NCI-H2227 (cell line): ENCODE measurements around the gene MTFP1.
"Not testable (repeated sequence)": the region's sequence is repeated elsewhere in the genome, so short reads cannot be mapped to it uniquely, and the experiment has no call there.

Experiments
- DNase-seq: peaks from one replicate; lab custom pipeline; 2025; ENCODE audit not compliant: unreplicated experiment; lab: John Stamatoyannopoulos, UW

MTFP1 gene

GRCh38 chr22:30452861-30453260, 27.3 kb downstream of the MTFP1 start:
- DNase-seq: no peak

DNA sequence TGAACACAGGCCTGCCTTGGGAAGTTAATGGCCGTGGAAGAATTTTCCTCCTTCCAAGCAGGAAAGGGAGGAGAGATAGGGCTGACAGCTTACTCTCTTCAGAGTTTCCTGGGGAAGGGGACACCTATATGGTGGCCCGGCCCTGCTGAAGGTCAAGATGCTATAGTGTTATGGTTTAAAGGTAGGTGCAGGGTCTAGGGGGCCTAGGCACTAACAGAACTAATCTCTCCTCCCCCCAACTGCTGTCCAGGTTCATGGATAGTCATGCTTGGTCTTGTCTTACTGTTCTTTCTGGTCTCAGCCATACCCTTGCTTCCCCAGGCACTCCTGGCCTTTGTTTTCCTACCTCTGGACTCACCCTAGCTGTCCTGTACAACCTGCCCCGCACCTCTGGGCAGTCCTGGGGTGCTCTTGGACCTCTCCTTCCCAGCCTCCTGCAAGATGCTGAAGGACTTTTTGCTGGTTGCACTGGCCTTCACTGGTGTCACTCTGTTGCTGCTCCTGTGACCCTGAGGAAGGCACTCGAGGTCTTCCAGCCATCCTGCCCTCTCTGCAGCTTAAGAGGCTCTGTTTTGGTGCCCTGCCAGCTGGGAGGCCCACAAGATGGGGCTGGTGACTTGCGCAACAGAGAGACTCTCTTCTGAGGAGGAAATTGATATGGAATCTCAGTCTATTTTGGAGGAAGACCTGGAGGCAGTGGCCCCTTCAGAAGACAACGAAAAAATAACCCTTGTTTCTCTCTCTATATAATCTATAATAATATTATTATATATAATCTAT, 28.4 kb downstream of the MTFP1 start:
- DNase-seq: no peak

DNA sequence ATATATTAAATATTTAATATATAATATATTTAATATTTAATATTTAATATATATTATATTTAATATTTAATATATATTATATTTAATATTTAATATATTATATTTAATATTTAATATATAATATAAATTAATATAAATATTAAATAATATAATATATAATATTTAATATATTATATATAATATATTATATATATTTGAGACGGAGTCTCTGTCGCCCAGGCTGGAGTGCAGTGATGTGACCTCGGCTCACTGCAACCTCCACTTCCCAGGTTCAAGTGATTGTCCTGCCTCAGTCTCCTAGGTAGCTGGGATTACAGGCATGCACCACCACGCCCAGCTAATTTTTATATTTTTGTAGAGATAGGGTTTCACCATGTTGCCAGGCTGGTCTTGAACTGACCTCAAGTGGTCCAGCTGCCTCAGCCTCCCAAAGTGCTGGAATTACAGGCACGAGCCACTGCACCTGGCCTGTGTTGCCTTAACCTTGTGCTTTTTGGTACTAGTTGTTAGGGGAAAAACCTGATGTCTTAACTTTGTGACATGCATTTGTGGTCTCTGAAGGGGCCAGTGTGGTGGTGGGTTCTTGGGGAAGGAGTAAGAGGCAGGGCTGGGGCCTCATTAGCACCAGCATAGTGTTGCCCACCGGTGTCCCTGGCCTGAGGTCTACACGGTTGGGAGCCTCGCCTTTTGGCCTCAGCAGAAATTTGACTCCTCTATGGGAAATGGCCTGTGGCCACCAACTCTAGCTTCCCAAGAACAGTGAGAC, 29.7 kb downstream of the MTFP1 start:
- no peak for DNase-seq

DNA sequence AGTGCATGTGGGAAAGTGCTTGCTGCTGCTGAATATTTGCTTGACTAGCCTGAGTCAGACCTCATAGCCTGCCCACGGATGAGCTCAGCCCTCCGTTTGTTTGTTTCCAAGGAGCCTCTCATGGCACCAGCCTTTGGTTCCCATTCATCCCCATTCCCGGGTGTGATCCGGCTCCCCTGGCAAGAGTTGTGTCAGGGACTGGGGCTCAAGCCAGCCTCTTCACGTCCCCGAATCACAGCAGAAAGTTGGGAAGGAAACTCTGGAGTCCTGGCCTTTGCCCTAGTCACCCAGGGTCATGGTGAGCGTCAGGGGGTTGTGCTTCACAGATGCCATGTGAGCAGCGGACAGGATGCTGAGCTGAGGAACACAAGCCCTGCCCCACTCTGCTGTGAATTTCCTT, 32.4 kb downstream of the MTFP1 start:
- no peak for DNase-seq

DNA sequence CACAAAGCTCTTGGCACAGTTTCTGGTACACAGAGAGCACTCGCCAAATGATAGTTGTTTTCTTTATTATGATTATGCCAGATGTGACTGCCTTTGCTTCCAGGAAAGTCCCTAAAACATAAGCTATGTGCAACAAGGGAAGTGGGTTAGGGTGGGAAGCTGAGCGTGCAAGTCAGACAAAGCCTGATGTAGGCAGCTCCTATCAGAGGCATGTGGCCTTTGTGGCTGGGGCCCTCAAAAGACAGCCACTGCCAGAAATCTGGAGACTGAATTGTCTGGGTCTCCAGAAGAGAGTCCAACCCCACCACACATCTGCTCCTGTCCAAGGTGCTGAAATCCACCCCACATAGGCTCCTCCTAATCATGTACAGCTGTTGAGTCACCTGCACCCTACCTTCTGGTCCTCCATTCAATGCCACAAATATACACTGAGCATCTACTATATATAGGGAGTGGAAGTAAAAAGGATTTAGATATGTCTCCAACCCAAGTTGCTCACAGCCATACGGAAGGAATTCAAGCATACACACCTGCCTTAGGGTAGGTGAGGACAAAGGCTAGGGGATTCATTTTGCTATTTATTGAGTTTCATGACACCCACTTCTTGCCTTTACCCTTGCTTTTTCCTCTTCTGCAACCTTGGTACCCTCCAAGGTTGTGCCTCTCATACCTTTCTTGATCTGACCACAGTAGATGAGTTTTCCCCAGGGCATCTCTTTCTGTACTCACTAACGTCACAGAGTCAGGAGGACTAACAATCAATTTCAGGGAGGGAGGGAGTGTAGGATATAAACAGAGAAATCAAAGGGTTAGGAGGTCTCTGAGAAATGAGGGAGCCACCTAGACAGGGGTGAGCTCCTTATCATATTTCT, 33.8 kb downstream of the MTFP1 start:
- DNase-seq: no peak

- DNase-seq: no peak
Observed at GRCh38 chr22:30460147-30460546, 34.6 kb downstream of the MTFP1 start.

- not testable (repeated sequence) for DNase-seq
Observed at GRCh38 chr22:30460555-30460954, 35.0 kb downstream of the MTFP1 start.

DNA sequence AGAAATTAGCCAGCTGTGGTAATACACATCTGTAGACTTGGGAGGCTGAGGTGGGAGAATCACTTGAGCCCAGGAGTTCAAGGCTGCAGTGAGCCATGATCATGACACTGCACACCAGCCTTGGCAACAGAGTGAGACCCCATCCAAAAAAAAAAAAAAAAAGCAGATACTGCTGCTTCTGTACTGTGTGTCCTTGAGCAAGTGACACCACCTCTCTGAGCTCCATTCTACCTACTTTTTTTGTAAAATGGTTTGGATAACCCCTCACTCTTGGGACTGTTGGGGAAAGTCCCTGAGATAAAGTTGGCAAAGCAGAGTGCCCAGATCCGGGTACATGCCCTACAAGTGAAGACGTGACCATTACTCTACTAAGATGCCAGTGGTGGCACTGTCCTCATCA, 43.6 kb downstream of the MTFP1 start:
- DNase-seq: no peak

DNA sequence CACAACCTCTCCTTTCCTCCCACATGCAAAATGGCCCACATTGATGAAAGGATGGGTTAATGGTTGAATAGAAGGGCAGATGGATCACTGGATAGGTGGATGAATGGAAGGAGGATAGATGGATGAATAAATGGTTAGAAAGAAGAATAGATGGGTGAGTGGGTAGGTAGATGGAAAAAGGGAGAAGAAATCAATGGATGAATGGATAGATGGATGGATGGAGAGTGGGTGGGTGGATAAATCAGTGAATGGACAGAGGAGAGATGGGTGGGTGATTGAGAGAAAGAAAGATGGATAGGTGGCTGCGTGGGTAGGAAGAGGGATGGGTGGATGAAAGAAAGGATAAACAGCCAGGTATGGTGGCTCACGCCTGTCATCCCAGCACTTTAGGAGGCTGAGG, 45.1 kb downstream of the MTFP1 start:
- no peak for DNase-seq

DNA sequence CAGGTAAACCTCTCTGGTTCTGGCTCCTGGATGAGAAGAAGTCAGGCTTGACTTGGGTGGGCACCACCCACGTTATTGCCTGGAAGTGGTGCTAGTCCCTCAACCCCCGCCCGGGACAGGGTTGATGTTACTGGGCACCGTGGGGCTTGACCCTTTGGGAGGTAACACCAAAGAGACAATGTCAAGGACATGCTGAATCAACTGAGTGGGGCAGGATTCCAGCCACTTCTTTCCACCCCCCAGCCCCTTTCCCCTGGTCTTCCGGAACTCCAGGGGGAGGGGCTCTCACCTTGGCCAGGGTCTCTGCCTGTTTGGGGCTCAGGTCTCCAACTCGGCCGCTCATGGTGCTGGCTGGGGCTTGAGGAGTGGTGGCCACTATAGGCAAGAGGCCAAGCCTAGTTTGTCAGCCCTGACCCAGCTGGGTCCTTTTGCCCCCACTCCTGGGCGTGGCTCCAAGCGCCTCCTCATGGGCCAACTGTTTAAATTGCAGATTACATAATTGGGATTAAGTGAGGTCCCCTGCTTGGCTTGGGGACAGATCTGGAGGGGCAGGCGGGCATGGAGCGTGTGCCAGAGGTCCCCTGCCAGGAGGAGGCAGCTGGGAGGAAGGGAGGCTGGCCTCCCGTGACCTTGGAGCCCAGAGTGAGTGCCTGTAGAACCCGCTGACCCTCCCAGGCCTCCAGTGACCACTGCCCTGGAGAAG, 46.2 kb downstream of the MTFP1 start, which contains the start of gene SEC14L3:
Gene SEC14L3 (minus strand): TSS at position 402 of the 703 bp plus-strand sequence. CDS start 59 bp downstream, at position 343.
- DNase-seq: no peak

- no peak for DNase-seq
Observed at GRCh38 chr22:30472994-30473720, 47.6 kb downstream of the MTFP1 start.

GRCh38 chr22:30474121-30474520, 48.6 kb downstream of the MTFP1 start:
- DNase-seq: no peak

GRCh38 chr22:30474683-30475424, 49.3 kb downstream of the MTFP1 start:
- no peak for DNase-seq
